Measurements from ENCODE around the gene CARD19.

- no peak for TF ChIP-seq CTCF (IDR thresholded peaks at IDR 0.05)
- no peak for TF ChIP-seq POLR2A (IDR thresholded peaks at IDR 0.05)
Observed at GRCh38 chr9:93053781-93054331, 42.2 kb upstream of the CARD19 start.

Data from breast epithelium (tissue), 3 donors.